CD4-positive, alpha-beta T cell treated with Interferon alpha-2 for 1 hour (primary cell): ENCODE data around the gene ATF1.
A peak's percentile ranks its signal among the peaks of the same experiment; 100 is the strongest.
"Not testable (repeated sequence)": the region's sequence is repeated elsewhere in the genome, so short reads cannot be mapped to it uniquely, and the experiment has no call there.

Experiments
- DNase-seq, 2 donors: peaks; one replicate each; pipeline ENCODE4 v3.0.0-alpha.2; 2020 to 2022

Gene ATF1

DNA sequence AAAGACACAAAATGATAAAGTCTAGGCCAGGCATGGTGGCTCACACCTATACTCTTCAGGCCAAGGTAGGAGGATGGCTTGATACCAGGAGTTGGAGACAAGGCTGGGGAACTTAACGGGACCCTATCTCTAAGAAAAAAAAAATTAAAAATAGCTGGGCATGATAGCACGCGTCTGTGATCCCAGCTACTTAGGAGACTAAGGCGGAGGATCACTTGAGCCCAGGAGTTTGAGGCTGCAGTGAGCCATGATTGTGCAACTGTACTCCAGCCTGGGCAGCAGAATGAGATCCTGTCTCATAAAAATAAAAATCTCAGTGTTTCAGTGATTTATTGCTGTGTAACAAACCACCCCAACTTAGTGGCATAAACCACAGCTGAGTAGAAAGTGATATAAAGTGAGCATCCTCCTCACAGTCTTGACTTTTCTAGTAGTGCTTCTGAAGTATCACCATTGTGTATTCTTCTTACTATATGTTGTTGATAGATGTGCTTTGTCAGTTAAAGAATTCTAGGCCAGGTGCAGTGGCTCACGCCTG lies 10.6 kb upstream of the ATF1 start:
- no peak for DNase-seq

DNA sequence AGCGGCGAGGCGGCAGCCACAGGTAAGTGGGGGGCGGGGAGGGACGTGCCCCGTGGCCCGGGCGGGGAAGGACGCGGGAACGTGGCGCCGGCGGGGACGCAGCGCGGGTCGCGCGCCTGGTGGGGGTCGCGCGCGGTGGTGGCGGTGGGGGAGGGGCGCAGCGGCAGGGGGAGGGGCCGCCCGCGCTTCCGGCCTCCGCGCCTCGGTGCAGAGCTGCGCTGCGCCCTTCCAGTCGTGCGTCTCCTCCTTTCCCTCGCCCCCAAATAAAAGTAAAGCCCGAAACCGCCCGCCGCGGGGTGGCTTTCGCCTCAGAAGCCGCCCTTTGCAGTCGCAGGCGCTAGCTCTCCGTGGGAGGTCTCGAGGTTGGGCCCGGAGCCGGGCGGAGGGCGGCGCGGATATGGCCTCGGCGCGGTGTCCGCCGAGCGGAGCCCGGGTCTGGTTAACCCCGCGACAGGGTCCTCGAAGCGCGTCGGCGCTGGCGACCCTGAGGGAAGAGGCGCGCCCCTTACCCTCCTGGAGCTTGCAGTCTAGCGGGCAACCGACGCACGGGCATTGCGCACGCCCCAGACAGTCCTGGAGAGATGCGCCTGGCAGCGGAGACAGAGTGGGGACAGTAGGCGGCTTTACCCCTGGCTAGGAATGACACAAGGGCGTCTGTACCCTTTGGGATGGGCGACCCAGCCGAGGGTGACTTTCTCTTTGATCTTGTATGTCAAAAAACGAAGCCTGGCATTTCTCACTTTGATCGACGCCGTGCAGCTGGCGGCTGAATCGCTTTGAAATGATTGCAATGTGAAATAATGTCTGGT lies 589 bp downstream of the ATF1 start:
- peak; percentile 21 to 86 for DNase-seq

DNA sequence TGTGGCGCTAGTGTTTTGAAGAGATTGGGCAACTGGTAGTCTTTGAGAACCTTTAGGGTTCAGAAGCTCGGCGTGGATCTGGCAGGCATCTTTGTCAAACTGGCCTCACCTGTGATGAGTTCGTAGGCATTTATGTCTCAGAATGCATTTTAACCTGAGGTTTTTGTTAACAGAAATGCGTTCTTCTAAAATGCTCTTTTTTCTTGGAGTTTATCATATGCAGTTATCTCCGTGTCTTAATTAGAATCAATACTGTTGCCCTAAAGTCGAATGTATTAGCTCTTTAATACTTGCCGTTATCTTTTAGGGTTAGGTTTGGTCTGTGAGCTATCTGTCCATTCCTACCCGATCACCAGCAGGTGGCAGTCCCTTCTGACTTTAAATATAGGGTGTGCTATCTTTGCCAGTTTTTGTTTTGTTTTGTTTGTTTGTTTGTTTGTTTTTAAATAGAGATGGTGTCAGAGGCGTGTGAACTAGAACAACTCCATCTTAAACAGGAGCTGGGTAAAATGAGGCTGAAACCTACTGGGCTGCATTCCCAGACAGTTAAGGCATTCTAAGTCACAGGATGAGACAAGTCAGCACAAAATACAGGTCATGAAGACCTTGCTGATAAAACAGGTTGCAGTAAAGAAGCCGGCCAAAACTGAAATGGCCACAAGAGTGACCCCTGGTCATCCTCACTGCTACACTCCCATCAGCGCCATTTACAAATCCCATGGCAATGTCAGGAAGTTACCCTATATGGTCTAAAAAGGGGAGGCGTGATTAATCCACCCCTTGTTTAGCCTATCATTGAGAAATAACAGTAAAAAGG lies 1.4 kb downstream of the ATF1 start:
- peak; percentile 52 to 75 for DNase-seq

DNA sequence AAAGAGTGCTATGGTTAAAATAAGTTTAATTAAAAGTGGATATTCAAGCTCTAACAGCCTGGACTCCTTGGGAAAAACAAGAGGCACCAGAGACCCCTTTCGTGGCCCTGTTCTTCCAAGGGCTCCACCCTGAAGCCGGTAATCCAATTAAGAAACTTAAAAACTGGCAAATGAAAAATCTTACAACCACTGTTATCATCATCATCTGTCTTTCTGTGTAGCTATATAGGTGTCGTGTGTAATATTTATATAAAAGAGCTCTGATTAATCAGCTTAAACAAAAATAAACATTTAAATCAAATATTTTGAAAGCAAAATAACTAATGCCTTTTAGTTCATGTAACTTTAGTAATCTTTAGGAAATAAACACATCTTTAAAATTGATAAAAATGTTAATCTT lies 4.5 kb downstream of the ATF1 start:
- DNase-seq: no peak

DNA sequence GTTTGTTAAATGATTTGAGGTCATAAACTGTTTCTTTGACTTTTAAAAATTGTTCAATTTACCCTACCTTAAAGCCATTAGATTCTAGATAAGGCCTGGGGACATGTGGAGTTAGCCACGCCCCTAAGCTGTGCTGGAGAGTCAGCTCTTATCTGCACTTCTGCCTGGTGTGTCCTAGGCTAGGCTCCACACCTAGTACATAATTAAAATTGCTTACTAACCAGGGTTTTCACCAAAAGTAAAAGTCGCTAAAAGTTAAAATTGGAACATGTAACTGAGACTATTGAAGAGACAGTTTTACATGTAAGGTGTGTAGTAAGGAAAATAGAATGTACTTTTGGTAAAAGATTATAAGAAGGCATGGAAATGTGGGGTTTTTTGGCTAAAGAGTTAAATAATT lies 4.9 kb downstream of the ATF1 start:
- DNase-seq: not testable (repeated sequence)

DNA sequence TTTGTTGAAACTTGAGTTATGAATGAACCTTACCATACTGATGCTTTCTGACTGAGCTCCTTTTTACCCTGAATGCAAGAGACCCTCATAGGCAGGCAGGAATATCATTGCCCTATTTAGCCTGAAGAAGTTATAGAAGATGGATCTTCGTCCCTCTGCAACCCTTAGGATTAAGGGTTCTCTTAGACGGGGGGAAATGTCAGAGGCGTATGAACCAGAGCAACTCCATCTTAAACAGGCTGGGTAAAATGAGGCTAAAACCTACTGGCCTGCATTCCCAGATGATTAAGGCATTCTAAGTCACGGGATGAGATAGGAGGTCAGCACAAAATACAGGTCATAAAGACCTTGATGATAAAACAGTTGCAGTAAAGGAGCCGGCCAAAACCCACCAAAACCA lies 7.5 kb downstream of the ATF1 start:
- no peak for DNase-seq

DNA sequence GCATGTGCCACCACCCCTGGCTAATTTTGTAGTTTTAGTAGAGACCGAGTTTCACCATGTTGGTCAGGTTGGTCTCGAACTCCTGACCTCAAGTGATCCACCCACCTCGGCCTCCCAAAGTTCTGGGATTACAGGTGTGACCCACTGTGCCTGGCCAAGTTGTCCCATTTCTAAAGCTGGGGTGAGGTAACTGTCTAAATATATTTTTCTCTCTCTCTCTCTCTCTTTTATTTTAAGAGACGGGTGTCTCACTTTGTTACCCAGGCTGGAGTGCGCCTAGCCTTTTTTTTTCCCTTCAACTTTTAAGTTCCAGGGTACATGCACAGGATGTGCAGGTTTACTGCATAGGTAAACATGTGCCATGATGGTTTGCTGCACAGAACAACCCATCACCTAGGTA lies 8.6 kb downstream of the ATF1 start:
- no peak for DNase-seq

DNA sequence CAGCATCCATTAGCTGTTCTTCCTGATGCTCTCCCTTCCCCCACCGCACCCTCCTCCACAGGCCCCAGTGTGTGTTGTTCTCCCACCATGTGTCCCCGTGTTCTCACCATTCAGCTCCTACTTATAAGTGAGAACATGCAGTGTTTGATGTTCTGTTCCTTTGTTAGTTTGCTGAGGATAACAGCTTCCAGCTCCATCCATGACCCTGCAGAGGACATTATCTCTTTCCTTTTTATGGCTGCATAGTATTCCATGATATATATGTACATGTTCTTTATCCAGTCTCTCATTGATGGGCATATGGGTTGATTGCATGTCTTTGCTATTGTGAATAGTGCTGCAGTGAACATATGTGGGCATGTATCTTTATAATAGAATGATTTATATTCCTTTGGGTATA lies 9.0 kb downstream of the ATF1 start:
- DNase-seq: no peak

DNA sequence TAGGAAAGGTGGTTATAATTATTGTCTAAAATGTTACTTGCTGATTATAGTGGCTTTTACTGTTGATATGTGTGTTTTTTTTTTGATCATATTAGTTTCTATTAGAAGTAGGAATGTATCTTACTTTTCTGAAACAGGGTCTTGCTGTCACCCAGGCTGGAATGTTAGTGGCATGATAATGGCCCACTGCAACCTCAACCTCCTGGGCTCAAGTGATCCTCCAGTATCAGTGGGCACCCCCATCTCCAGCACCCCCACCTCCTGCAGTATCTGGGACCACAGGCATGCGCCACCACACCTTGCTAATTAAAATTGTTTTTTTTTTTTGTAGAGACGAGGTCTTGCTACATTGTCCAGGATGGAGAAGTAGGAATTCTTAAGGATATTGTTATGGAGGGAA lies 11.3 kb downstream of the ATF1 start:
- DNase-seq: no peak

DNA sequence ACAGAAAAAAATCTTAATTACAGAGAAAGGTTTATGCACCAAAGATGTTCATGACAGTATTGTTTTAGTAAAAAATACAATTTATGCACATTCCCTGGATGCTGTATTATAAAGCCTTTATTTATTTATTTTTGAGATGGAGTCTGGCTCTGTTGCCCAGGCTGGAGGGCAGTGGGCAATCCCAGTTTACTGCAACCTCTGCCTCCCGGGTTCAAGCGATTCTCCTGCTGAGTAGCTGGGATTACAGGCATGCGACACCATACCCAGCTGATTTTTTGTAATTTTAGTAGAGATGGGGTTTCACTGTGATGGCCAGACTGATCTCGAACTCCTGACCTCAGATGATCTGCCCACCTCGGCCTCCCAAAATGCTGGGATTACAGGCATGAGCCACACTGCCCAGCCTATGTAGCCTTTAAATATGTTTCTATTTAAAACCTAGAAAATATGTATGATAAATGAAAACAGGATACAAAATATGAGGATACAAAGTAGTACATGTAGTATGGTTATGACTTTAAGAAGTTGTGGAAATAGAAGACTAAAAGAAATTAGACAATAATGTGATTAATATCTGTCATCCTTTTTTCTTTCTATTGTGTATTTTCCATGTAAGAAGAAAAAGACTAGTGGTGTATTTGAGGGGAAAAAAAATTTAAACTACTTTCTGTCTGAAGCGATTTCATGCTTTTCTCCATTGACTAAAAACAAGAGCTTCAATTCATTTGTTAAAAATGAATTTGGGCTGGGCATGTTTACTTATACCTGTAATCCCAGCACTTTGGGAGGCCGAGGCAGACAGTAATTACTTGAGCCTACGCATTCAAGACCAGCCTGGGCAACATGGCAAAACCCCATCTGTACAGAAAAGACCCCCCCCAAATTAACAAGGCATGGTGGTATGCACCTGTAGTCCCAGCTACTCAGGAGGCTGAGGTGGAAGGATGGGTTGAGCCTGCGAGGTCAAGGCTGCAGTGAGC lies 13.1 kb downstream of the ATF1 start:
- DNase-seq: no peak

DNA sequence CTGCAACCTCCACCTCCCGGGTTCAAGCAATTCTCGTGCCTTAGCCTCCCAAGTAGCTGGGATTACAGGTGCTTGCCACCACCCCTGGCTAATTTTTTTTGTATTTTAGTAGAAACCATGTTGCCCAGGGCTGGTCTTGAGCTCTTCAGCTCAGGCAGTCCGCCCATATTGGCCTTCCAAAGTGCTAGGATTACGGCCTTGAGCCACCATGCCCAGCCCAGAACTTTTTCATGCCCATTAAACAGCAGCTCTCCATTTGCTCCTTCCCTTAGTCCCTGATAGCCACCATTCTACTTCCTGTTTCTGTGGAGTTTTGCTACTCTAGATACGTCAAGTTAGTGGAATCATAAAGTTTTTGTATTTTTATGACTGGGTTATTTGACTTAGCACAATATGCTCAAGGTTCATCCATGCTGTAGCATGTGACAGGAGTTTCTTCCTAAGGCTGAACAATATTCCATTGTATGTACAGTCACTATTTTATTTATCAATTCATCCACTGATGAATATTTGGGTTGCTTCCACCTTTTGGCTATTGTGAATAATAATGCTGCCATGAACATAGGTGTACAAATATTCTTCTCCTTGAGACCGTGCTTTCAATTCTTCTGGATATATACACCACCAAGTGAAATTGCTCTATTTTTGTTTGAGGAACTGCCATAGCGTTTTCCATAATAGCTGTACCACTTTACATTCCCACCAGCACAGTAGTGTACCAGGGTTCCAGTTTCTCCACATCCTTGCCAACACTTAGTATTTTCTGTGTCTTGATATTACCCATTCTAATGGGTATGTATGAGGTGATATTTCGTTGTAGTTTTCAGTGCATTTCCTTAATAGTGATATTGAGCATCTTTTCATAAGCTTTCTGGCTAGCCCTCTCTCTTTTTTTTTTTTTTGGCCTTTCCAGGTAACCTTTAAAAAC lies 15.0 kb downstream of the ATF1 start:
- DNase-seq: no peak

DNA sequence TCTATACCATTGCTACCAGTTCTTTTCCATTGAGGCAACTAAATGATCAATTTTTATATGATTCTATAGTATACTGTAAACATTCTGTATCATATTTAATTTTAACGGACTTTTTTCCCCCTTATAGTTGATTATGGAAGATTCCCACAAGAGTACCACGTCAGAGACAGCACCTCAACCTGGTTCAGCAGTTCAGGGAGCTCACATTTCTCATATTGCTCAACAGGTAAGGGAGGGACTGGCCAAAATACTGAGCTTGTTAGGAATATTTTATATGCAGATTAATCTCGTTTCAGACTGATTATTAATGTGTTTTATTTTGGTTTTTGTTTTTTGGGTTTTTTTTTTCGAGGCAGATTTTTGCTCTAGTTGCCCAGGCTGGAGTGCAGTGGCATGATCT lies 16.1 kb downstream of the ATF1 start:
- DNase-seq: no peak

DNA sequence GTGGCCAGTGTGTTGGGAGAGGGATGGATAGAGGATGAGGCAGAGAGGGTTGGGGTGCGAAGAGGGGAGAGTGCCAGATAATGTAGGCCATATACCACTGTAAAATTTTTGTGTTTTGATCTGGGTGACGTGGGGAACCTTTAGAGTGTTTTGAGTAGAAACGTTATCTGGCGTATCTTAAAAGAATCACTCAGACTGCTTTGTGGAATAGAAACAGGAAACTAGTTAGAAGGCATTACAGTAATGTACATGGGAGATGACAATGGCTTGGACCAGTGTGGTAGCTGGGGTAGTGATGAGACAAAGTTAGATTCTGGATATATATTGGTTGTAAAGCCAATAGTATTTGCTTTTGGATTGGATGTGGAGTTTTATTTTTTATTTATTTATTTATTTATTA lies 20.6 kb downstream of the ATF1 start:
- DNase-seq: peak in 1 of 2 donors; percentile 14

DNA sequence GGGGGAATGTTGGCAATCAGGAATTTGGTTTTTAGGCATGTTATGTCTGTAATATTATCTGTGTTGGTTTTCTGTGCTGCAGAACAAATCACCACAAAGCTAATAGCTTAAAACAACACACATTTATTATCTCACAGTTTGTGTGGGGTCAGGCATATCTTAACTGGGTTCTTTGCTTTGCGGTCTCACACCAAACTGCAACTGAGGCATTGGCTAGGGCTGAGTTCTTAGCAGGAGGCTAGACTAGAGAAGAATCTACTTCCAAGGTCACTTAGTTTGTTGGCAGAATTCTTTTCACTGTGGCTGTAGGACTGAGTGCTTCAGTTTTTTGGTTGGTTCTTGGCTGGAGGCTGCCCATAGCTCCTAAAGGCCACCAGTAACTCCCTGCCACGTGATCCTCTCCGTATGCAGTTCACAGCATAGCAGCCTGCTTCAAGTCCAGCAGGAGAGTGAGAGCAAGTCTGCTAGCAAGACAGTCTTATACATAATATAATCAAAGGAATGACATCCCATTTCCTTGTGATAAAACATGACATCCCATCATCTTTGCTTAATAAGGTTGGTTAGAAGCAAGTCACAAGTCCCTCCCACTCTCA lies 21.6 kb downstream of the ATF1 start:
- DNase-seq: no peak

DNA sequence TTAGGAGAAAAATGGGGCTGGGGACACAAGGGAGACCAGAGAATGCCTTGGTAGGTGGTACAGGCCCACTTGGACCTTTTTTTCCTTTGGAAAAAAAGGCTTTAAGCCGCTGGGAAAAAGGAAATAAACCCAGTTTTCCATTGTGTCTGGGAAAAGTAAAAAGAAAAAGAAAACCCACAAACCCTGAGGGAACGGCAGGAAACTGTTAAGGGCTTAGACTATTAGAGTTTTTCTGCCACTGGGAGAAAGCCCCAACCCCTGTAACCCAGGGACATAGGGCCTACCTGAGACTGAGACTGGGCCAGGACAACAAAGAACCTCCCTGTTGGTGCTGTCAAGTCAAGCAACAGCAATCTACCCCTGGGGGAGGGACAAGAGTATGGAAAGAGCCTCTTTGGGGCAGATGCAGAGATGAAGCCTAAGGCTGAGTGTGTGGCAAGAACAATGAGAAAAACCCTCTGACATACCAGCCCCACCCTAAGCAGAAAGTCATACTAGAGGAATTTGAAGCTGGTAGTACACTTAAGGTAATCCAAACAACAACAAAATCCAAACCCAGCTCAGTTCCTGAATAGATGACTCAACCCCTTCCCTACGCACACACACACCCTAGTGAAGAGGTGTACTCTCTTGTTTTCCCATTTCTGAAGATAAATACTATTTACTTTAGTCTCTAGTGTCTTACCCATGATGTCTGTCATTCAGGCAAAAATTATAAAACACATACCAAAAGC lies 22.8 kb downstream of the ATF1 start:
- no peak for DNase-seq

DNA sequence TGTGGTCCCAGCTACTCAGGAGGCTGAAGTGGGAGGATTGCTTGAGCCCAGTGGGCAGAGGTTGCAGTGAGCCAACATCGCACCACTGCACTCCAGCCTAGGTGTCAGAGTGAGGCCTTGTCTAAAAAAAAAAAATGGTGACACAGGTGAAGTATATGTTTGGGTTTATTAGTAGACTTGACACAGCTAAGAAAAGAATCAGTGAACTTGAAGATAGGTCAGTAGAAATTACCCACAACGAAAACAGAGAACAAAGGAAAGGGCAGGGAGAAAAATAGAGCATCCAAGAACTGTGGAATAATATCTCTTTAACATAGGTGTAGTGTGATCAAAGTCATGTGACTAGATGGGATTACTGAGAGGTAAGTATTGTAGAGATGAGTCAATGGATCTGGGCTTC lies 23.7 kb downstream of the ATF1 start:
- DNase-seq: no peak

DNA sequence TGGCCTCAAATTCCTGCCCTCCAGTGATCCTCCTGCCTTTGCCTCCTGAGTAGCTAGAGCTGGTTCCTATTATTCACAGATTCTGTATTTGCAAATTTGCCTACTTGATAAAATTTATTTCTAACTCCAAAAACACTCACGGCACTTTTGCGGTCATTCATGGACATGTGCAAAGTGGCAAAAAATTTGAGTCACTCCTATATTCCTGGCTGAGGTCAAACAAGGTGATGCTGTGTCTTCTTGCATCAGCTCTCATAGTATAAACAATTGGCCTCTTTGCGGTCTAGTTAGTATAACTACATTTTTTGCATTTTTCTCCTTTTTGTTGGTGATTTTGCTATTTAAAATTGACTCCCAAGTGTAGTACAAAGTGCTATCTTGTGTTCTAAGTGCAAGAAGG lies 24.7 kb downstream of the ATF1 start:
- DNase-seq: no peak

DNA sequence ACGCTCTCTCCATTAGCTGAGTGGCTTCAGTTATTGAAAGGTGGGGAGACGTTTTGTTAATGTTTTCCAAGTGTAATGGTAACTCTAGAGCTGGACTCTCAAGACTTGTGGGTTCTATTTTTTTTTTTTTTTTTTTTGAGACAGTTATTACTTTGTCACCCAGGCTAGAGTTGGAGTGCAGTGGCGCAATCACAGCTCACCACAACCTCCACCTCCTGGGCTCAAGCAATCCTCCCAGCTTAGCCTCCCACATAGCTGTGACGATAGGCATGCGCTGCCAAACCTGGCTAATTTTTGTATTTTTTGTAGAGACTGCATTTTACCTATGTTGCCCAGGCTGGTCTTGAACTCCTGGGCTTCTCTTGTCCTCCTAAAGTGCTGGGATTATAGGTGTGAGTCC lies 26.2 kb downstream of the ATF1 start:
- DNase-seq: no peak

DNA sequence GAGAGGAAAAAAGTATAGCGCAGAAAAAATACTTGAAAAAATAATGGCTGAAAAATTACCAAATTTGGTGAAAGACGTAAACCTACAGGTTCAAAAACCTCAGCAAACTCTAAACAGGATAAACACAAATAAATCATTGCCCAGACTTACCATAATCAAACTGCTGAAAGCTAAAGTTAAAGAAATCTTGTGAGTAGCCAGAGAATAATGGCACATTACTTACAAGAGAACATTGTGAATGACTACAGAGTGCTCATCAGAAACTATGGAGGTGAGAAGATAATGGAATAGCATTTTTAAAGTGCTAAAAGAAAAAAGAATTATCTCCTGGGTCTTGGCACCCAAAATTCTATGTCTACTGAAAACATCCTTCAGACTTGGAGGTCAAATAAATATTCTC lies 36.0 kb downstream of the ATF1 start:
- no peak for DNase-seq

DNA sequence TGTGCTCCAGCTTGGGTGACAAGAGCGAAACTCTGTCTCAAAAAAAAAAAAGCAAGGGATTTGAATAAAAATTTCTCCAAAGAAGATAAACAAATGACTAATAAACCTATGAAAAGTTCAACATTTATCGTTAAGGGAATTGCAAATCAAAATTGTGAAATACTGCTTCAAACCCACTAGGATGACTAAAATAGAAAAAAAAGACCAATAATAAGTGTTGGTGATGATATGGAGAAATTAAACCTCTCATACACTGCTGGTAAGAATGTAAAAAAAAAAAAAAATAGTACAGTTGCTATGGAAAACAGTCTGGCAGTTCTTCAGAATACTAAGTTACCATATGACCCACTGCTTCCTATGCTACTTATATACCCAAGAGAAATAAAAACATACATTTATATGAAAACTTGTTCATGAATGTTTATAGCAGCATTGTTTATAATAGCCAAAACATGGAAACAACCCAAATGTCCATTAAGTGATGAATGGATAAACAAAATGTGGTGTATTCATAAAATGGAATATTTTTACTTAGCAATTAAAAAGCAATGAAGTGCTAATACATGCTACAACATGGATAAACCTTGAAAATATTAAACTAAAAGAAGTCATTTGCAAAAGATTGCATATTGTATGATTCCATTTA lies 39.5 kb downstream of the ATF1 start:
- DNase-seq: no peak
